Activated B cell treated with CpG ODN at 0.5 μM for 24 hours (primary cell): ENCODE measurements around the gene LPP. TPM values are rescaled to one million over a fixed set of nuclear protein-coding genes. Genes with fewer than 3 reads are reported as not detected.

Source experiments
- ATAC-seq: fragments of 200-7000 bp; cut with Tn5 transposase; one replicate; pipeline ENCODE4 v1.10.0; 2021; ENCODE audit warnings: low read depth, mild to moderate bottlenecking, moderate library complexity
- CTCF ChIA-PET: fragments of 350-600 bp; sonication (Branson Sonifier 250); formaldehyde crosslinking; loops from one replicate; lab custom pipeline; 2021; ENCODE audit warnings: antibody characterized with exemption; lab: Charles Lee
- POLR2A ChIA-PET: fragments of 350-600 bp; sonication (Branson Sonifier 250); formaldehyde crosslinking; loops from one replicate; lab custom pipeline; 2021; ENCODE audit warnings: antibody characterized with exemption; lab: Charles Lee
- DNase-seq: peaks from one replicate; pipeline ENCODE4 v3.0.0; 2022
- H3K27ac Mint-ChIP-seq: one replicate; pipeline ENCODE4 v1.8.0; 2020; ENCODE audit warnings: mixed read lengths
- H3K27me3 Mint-ChIP-seq: one replicate; pipeline ENCODE4 v1.8.0; 2021; ENCODE audit warnings: mixed read lengths
- H3K36me3 Mint-ChIP-seq: one replicate; pipeline ENCODE4 v1.8.0; 2021; ENCODE audit warnings: low read depth, mixed read lengths
- H3K4me1 Mint-ChIP-seq: one replicate; pipeline ENCODE4 v1.8.0; 2021; ENCODE audit warnings: mixed read lengths
- H3K4me3 Mint-ChIP-seq: one replicate; pipeline ENCODE4 v1.8.0; 2020; ENCODE audit warnings: mild to moderate bottlenecking, mixed read lengths
- H3K9me3 Mint-ChIP-seq: one replicate; pipeline ENCODE4 v1.8.0; 2020; ENCODE audit warnings: mixed read lengths
- CTCF ChIP-seq: fragments of 200-600 bp; IDR thresholded peaks from one replicate; pipeline ENCODE4 v1.8.0; 2022; ENCODE audit warnings: antibody characterized with exemption, mild to moderate bottlenecking
- intact Hi-C: fragments of 100-400 bp; cut with micrococcal nuclease; formaldehyde crosslinking; loops from one replicate; pipeline ENCODE4 v1.15.1; 2024
- total RNA-seq: library from RNA; stranded (reverse); gene quantifications from 2 replicates; pipeline ENCODE4 v1.2.3, GENCODE V29; 2022

LPP gene
- total RNA-seq, 1 donor from 2014 or later, result 60.1 TPM

- intact Hi-C loops, result no loop called here
- Mint-ChIP-seq H3K9me3 (no peaks in the 10 kb centered on the region), H3K4me3 (no peak overlapping the region), H3K36me3 (no peaks in the 10 kb centered on the region), H3K27me3 (no peaks in the 10 kb centered on the region), H3K27ac (peak overlapping the region; percentile 80), H3K4me1 (peaks cover 76% of the 10 kb centered on the region)
- ChIA-PET CTCF (interaction anchor here (1.1 to 1.5 kb wide), 3 partner anchors 593 to 621 kb away, joined by 3 to 4 read pairs (median 3); no protein-coding TSS in a partner anchor), POLR2A (interaction anchor here (0.7 to 2.2 kb wide), 4 partner anchors 60 to 618 kb away, joined by 3 to 11 read pairs (median 3); no protein-coding TSS in a partner anchor)
- DNase-seq, result no peak
- TF ChIP-seq CTCF, result no peak
- ATAC-seq, result no peak
Observed at GRCh38 chr3:188361888-188362287, 207.9 kb downstream of the LPP start.

- Mint-ChIP-seq H3K27ac (peak overlapping the region; percentile 80), H3K4me1 (peaks cover 78% of the 10 kb centered on the region), H3K36me3 (no peaks in the 10 kb centered on the region), H3K4me3 (peak overlapping the region; percentile 24), H3K27me3 (no peaks in the 10 kb centered on the region), H3K9me3 (no peaks in the 10 kb centered on the region)
- ChIA-PET CTCF (interaction anchor here (0.6 to 1.5 kb wide), 6 partner anchors 20 to 621 kb away, joined by 3 to 4 read pairs (median 3); partner anchors contain the start of gene BCL6), POLR2A (interaction anchor here (0.7 to 2.2 kb wide), 9 partner anchors 39 to 622 kb away, joined by 3 to 11 read pairs (median 3); no protein-coding TSS in a partner anchor)
- no peak for TF ChIP-seq CTCF
- intact Hi-C loops, result no loop called here
- peak; percentile 63 for ATAC-seq
- DNase-seq, result no peak
Observed at GRCh38 chr3:188362405-188362831, 208.5 kb downstream of the LPP start.

GRCh38 chr3:188365184-188365583 lies 211.2 kb downstream of the LPP start:
- Mint-ChIP-seq H3K27ac (peak overlapping the region; percentile 3), H3K27me3 (no peaks in the 10 kb centered on the region), H3K9me3 (no peaks in the 10 kb centered on the region), H3K36me3 (peaks cover 1% of the 10 kb centered on the region), H3K4me3 (no peak overlapping the region), H3K4me1 (peaks cover 78% of the 10 kb centered on the region)
- ChIA-PET POLR2A (interaction anchor here (0.6 to 1.6 kb wide), 4 partner anchors 22 to 74 kb away, joined by 3 to 6 read pairs (median 4); no protein-coding TSS in a partner anchor), CTCF (no interaction called here)
- ATAC-seq (no peak), DNase-seq (no peak)
- intact Hi-C loops, result no loop called here
- TF ChIP-seq CTCF, result no peak

DNA sequence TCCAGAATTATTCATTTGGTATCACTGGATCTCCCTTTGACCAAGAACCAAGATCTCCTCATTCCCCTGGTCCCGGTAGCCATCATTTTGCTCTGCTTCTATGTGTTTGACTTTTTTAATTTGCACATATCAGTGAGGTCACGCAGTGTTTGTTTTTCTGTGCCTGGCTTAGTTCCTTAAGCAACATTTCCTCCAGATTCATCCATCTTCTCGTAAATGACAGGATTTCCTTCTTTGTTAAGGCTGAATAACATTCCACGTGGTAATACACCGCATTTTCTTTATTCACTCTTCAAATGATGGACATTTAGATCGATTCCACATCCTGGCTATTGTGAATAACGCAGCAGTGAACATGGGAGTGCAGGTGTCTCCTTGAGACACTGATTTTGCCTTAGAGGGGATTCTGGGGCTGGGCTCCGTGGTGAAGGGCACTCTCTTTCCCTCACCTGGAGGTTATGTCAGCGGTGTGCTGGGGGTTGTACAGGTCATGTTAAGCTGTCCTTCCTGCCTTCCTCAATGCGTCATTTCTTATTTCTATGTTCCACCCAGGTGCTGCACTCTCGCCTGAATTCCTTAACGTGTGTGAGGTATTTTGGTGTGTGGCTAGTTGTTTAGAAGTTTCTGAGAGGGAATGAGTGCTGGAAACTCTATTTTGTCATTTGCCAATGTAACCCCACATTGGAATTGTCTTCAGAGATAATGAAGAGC lies 212.2 kb downstream of the LPP start:
- H3K27ac Mint-ChIP-seq, result peak overlapping the region; percentile 8
- no peaks in the 10 kb centered on the region for H3K27me3 Mint-ChIP-seq
- H3K36me3 Mint-ChIP-seq, result peaks cover 3% of the 10 kb centered on the region
- DNase-seq, result no peak
- TF ChIP-seq CTCF, result no peak
- H3K9me3 Mint-ChIP-seq, result no peaks in the 10 kb centered on the region
- intact Hi-C loops, result loop anchor here (2.0 kb wide), 2 partner anchors 15 to 23 kb away; no protein-coding TSS in a partner anchor
- no peak for ATAC-seq
- peaks cover 78% of the 10 kb centered on the region for H3K4me1 Mint-ChIP-seq
- H3K4me3 Mint-ChIP-seq, result no peak overlapping the region
- ChIA-PET CTCF (no interaction called here), POLR2A (no interaction called here)

DNA sequence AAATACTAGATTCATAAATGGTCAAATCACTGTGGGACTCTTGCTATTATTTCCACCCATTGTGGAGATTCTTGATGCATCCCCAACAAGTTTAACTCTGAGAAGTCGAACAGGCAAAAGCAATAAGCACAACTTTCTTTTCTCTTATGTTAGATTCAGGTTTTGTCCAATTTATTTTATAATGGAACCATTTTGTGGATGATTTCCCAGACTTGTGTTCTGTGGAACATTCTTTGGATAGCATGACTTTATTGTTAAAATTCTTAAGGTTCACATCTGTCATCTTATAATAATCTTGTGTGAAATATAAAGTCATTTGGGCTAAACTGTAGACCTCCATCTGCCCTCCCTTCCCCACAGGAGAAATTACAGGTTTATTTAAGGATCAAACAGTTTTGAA lies 213.7 kb downstream of the LPP start:
- Mint-ChIP-seq H3K27me3 (no peaks in the 10 kb centered on the region), H3K36me3 (peaks cover 3% of the 10 kb centered on the region), H3K27ac (peak overlapping the region; percentile 68), H3K9me3 (no peaks in the 10 kb centered on the region), H3K4me3 (no peak overlapping the region), H3K4me1 (peaks cover 66% of the 10 kb centered on the region)
- DNase-seq (no peak), ATAC-seq (no peak)
- no peak for TF ChIP-seq CTCF
- POLR2A ChIA-PET, result interaction anchor here (0.5 to 0.8 kb wide), 3 partner anchors 22 to 46 kb away, joined by 3 to 7 read pairs (median 3); no protein-coding TSS in a partner anchor
- CTCF ChIA-PET, result interaction anchor here (0.8 to 1.3 kb wide), 4 partner anchors 19 to 627 kb away, joined by 3 to 4 read pairs (median 4); no protein-coding TSS in a partner anchor
- intact Hi-C loops, result loop anchor here (1.0 to 2.0 kb wide), 3 partner anchors 7 to 21 kb away; no protein-coding TSS in a partner anchor
